GM18861 (cell line): ENCODE data around the gene ANP32D.
"Not testable (repeated sequence)": the region's sequence is repeated elsewhere in the genome, so short reads cannot be mapped to it uniquely, and the experiment has no call there.

ENCODE experiments used
- ATAC-seq: cut with Tn5 transposase; IDR thresholded peaks from one replicate; pipeline ENCODE4 v1.9.1; 2021; ENCODE audit not compliant: unreplicated experiment

The ANP32D gene

DNA sequence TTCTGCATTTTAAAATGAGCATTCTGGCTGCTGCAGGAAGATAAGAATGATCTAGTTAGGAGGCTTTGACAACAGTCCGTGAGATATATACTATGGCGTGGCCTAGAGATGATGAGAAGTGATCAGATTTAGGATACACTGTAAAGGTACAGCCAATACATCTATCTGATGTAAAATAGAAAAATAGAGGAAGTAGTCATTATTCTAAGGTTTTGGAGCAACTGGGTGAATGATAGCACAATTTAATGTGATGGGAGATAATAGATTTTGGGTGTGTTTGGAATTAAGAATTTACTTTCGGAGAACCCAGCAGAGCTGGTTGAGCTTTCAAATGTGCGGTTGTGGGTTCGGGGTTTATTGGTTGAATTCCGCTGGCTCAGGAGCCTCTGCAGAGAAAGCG, at the start of gene ANP32D:
TSS of gene ANP32D (plus strand) at position 301 of the 400 bp plus-strand sequence. CDS start 106 bp downstream, outside the sequence.
- no peak for ATAC-seq

DNA sequence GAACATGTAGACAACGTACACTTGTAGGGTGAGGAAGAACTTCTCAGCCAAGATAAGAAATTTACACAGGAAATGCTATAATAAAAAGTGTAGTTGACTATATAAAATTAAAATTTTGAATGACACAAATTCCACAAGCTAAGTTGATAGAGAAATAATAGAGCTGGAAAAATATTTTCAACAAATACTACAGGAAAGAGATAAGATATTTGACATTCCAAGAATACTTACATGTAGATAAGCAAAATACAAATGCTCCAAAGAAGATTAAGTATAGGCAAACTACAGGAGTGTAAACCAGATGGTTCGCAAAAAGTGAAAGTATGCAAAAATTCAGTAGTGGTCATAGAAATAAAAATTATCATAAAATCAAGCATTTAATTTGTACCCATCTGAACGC, 49.2 kb upstream of the ANP32D start:
- ATAC-seq, result no peak

DNA sequence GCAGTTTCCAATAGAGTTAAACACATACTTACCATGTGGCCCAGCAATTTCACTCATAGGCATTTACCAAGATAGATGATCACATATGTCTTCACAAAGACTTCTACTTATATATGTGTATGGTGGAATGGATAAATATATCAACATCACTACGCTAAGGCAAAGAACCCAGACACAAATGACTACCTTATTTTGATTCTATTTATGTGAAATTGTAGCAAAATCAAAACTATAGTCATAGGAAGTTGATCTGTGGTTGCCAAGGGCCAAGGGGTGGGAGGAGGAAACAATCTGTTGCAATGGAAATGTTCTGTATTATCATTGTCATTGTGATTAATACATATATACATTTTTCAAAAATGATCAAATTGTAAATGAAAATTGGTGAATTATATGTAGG, 47.7 kb upstream of the ANP32D start:
- no peak for ATAC-seq

DNA sequence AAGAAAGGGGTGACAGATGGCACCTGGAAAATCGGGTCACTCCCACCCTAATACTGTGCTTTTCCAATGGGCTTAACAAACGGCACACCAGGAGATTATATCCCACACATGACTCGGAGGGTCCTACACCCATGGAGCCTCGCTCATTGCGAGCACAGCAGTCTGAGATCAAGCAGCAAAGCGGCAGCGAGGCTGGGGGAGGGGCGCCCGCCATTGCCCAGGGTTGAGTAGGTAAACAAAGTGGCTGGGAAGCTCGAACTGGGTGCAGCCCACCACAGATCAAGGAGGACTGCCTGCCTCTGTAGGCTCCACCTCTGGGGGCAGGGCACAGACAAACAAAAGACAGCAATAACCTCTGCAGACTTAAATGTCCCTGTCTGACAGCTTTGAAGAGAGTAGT, 38.3 kb upstream of the ANP32D start:
- ATAC-seq, result not testable (repeated sequence)

DNA sequence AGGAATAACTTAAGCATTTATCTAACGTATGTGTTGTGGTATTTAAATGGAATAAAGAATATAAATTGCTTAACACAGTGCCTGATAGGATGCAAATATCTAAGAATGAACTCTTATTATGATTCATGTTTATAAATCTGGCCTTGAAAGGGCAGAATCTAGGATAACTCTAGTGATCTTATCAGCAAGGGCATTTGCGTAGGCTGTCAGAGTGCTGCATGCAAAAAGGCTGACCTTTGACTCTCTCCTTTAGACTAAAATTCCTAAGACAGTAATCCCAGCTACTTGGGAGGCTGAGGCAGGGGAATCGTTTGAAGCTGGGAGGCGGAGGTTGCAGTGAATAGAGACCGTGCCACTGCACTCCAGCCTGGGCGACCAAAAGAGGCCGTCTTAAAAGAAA, 31.3 kb upstream of the ANP32D start:
- ATAC-seq, result no peak

DNA sequence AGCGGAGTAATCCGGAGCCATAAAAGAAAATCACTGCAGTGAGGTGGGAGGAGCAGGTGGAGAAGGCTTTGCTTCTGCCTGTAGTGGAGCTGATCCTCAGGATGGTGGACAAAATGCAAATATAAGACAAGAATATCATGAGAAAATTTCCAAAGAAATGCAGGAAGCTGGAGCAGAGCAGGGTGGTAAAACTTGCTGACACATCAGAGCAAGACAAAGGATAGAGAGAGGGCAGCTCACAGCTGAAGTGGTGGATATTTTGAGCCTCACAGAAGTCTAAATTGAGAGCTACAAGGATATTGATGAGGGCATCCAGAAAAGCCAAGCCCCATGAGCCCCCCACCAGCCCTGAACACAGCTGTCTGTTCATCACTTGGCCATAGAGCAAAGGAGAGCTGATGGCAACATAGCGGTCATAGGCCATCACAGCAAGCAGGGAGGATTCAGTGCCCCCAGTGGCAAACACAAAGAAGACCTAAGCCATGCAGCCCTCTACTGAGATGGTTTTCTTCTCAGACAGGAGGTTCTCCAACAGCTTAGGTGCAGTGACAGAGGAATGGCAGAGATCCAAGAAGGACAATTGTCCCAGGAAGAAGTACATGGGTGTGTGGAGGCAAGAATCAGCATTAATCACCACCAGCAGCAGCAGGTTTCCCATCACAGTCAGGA, 30.0 kb upstream of the ANP32D start:
- ATAC-seq, result no peak

DNA sequence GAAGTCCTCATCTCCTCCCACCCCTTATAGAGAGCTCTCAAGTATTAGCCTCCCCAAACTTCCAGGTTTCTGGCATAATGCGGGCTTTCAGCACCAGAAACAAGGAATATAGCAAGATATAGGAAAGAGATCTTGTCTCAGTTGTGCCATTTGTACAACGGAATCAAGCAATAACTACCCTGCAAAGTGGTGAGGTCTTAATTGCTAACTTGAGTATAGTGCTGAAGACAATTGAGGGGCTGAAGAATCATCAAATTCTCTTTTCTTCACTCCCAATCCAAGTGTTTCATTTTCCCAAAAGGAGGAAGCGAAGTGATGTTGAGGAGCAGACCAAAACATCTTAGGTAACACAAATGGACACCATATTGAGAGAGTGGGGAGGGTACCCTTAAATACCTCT, 26.8 kb upstream of the ANP32D start:
- no peak for ATAC-seq

DNA sequence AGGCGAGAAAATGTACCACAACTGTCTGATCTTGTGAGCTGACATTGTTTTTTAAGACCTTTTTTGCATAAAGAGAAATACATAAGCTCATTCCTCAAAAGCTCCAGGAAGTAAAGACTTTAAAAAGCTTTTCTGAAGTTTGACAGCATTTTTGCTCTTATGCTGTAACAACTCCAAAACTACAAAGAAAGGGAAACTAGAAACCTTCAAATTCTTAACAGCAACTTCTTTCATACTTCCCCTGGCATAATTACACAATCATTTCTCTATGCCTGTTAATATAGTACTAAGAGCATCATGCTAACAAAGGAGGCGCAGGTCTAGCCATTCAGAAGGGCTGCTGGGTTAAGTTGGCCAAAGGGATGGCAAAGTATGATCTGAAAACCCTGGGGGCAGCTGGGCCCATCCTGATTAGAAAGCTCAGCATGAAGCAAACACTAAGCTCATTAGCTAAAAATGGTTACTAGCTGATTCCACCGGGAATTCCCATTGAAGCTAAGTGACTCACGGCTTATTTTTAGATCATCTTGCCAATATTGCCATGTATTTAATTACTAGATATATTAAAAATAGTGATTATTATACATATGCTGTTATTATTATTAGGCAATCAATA, 26.1 kb upstream of the ANP32D start:
- no peak for ATAC-seq

DNA sequence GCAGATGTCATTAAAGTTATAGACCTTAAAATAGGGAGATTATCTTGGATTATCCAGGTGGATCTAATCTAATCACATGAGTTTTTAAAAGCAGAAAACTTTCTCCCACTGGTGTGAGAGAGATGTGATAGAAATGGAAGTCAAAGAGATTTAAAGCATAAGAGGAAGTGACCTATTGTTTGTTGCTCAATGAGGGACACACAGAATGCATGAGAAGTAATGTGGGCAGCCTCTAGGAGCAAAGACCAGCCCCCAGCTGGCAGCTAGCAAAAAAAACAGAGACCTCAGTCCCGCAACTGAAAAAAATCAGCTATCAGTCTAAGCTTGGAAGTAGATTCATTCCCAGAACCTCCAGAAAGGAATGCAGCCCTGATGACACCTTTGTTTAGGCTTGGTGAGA, 24.6 kb upstream of the ANP32D start:
- no peak for ATAC-seq

DNA sequence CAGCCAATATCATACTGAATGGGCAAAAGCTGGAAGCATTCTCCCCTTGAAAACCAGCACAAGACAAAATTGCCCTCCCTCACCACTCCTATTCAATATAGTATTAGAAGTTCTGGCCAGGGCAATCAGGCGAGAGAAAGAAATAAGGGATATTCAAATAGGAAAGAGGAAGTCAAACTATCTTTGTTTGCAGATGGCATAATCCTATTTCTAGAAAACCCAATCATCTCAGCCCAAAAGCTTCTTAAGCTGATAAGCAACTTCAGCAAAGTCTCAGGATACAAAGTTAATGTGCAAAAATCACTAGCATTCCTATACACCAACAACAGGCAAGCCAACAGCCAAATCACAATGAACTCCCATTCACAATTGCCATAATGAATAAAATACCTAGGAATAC, 21.0 kb upstream of the ANP32D start:
- ATAC-seq, result no peak

DNA sequence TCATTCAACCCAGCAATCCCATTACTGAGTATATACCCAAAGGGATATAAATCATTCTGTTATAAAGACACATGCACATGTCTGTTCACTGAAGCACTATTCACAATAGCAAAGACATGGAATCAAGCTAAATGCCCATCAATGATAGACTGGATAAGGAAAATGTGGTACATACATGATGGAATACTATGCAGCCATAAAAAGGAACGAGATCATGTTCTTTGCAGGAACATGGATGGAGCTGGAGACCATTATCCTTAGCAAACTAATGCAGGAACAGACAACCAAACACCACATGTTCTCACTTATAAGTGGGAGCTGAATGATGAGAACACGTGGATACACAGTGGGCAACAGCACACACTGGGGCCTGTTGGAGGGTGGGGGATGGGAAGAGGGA, 19.4 kb upstream of the ANP32D start:
- not testable (repeated sequence) for ATAC-seq

DNA sequence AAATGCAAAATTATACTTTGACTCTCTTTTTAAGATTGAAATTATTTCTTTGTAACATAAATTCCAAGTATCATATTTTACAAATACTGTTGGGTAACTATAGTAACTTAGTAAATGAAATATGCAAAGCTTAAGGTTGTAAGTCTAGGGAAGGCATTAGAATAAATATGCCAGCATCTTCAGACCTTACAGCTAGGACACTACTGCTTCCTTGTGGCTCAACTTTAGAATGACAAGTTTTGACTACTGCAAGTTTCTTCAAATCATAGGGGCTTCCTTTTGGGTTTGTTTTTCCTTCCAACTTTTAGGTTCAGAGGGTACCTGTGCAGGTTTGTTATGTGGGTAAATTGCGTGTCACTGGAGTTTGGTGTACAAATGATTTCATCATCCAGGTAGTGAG, 17.7 kb upstream of the ANP32D start:
- no peak for ATAC-seq

DNA sequence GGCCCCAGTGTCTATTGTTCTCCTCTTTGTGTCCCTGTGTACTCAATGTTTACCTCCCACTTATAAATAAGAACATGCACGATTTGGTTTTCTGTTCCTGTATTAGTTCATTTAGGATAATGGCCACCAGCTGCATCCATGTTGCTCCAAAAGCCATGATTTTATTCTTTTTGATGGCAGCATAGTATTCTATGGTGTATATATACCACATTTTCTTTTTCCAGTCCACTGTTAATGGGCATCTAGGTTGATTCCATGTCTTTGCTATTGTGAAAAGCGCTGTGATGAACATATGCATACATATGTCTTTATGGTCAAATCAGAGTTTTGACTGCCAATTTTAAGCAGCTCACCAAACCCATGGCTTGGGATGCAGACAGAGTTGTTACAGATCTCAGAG, 17.2 kb upstream of the ANP32D start:
- no peak for ATAC-seq

DNA sequence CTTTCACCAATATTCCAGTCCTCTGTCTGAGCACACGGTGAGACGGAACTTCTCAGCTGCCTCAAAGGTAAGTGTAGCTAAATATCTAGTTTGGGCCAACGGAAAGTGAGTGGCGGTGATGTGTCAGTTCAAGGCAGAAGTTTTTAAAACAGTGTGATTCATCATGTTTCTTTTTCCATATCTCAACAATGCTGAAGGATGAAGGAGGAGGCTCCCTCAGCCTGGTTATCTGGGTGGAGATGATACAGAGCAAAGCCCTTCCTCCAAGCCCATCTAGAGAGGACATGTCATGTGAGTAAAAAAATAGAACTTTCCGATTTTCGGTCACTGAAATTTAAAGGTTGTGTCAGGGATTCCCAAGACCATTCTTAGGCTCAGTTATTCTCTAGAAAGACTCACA, 13.1 kb upstream of the ANP32D start:
- no peak for ATAC-seq

DNA sequence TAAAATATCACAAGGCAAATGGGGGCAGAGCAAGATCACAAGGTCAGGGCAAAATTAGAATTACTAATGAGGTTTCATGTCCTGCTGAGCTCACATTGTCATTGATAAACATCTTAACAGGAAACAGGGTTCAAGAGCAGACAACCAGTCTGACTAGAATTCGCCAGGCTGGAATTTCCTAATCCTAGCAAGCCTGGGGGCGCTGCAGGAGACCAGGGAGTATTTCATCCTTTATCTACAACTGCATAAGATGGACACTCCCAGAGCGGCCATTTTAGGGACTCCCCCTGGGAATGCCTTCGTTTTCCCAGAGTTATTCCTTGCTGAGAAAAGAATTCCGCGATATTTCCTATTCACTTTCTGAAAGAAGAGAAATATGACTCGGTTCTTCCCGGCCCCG, 3.3 kb upstream of the ANP32D start:
- not testable (repeated sequence) for ATAC-seq

DNA sequence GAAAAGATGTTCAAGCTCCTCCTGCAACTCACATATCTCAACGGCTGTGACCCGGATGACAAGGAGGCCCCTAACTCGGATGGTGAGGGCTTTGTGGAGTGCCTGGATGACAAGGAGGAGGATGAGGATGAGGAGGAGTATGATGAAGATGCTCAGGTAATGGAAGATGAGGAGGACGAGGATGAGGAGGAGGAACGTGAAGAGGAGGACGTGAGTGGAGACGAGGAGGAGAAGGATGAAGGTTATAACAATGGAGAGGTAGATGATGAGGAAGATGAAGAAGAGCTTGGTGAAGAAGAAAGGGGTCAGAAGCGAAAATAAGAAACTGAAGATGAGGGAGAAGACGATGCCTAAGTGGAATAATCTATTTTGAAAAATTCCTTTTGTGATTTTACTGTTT, 702 bp downstream of the ANP32D start:
- ATAC-seq, result no peak

DNA sequence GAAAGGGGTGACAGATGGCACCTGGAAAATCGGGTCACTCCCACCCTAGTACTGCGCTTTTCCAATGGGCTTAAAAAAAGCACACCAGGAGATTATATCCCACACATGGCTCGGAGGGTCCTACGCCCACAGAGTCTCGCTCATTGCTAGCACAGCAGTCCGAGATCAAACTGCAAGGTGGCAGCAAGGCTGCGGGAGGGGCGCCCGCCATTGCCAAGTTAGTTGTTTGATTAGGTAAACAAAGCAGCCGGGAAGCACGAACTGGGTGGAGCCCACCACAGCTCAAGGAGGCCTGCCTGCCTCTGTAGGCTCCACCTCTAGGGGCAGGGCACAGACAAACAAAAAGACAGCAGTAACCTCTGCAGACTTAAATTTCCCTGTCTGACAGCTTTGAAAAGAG, 2.1 kb downstream of the ANP32D start:
- ATAC-seq, result not testable (repeated sequence)

DNA sequence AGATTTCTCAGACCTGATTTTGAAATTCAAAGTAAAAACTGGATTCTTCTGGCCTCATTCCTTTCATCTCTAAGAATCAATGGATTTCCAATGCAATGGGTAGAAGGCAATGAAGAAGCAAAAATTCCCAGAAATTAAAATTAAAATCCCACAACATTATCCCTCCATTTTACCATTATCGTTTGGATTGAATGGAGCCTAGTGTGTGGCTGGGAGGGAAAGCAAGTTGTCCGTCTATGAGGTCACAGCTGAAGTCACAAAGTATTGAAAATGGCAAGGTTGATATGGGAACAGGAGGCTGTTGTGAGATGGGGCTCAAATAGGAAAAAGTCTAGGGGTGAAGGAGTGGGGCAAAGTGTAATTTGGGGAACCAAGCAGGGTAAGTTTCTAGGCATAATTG, 9.8 kb downstream of the ANP32D start, which contains the start of gene C12orf54:
TSS of gene C12orf54 (plus strand) at position 301 of the 400 bp plus-strand sequence. CDS start 799 bp downstream, outside the sequence.
- ATAC-seq, result no peak

DNA sequence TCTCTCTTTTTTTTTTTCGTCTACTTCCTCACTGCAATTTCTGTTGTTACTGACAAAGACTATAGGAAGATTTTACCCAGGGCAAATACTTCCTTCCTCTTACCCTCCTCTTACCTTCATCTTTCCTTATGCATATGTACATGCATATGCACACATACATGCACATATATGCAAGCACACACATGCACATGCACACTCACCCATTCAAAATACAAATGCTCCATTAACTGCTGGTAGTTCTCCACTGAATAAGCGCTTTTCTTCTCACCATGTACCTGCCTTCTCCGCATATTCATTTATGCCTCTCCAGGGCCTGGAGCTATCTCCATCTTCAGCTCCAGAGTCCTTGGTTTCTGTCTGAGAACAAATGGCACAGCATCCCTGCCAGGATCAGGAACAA, 10.6 kb downstream of the ANP32D start:
- no peak for ATAC-seq

DNA sequence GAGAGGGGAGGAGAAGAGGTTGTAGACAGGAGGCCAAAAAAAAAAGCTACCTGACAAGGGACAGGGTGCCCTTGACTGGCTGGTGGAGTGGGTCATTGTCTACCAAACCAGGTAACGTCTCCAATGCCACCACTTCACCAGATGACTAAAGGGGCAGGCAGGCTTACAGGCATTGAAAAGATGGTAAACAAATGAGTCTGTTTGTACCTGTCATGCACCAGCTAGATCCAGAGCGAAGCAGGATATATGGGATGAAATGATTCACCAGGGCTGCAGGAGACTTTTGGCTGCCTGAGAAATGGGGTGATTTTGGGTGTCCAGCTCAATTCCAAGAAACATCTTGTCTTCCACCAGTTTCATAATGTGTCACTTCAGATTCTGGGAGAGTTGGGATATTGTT, 13.9 kb downstream of the ANP32D start:
- no peak for ATAC-seq

DNA sequence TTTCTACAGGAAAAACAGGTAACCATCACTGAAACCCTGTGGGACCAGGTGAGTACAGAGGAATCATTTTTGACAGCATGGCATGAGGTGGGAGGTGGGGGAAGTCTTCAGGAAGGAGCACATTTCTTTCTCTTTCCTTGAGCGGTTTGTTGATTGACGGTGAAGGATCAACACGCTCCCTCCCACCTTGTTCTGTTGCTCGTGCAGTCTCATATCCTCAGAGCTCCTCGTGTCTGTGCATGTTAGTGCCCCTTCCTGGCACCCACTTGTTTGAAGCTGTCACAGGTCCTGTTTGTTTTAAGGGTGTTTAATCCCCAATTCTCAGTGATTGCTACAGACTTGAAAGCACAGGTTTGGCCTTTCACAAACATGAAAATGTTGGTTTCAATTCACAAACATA, 14.3 kb downstream of the ANP32D start:
- ATAC-seq, result no peak

DNA sequence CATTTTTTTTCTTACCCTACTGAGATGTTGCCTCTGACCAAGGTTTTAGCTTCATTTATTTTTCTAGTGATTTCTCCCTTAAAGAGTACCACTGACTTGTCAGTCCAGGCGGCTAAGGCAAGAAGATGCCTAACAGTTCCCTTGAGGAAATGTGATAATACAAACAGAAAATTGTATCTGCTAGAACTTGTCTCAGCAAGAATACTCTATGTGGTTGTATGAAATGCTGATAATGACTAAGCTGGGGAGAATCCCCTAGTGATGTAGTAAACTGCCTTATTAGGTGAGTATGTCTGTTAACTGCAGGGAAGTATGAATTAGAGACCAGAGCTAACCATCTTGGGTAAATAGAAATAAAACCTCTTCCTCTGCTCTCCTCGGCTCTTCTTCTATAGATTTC, 16.7 kb downstream of the ANP32D start:
- ATAC-seq, result peak; percentile 100

DNA sequence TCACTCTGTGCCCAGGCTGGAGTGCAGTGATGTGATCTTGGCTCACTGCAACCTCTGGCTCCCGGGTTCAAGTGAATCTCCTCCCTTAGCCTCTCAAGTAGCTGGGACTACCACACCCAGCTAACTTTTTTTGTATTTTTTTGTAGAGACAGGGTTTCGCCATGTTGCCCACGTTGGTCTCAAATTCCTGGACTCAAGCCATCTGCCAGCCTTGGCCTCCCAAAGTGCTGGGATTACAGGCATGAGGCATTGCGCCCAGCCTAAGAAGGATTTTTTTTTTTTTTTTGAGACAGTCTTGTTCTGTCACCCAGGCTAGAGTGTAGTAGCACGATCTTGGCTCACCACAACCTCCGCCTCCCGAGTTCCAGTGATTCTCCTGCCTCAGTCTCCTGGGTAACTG, 17.1 kb downstream of the ANP32D start:
- ATAC-seq, result not testable (repeated sequence)
